ENCODE data around the gene NAE1.

DNA sequence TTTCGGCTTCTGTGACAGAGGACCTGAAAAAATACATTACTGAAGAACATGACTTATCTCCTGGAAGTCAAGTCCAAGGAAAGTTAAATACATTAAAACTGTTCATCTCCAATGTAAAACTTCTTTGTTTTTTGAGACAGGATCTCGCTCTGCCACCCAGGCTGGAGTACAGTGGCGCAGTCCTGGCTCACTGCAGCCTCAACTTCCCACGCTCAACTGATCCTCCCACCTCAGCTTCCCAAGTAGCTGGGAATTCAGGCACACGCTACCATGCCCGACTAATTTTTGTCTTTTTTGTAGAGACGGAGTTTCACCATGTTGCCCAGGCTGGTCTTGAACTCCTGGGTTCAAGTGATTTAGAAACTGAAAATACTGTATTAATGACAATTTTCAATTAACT lies 19.7 kb downstream of the NAE1 start:
- TF ChIP-seq EZH2 (IDR thresholded peaks at IDR 0.05; ENCODE audit: borderline replicate concordance, low read length): no peak
- TF ChIP-seq, protein P1, sequence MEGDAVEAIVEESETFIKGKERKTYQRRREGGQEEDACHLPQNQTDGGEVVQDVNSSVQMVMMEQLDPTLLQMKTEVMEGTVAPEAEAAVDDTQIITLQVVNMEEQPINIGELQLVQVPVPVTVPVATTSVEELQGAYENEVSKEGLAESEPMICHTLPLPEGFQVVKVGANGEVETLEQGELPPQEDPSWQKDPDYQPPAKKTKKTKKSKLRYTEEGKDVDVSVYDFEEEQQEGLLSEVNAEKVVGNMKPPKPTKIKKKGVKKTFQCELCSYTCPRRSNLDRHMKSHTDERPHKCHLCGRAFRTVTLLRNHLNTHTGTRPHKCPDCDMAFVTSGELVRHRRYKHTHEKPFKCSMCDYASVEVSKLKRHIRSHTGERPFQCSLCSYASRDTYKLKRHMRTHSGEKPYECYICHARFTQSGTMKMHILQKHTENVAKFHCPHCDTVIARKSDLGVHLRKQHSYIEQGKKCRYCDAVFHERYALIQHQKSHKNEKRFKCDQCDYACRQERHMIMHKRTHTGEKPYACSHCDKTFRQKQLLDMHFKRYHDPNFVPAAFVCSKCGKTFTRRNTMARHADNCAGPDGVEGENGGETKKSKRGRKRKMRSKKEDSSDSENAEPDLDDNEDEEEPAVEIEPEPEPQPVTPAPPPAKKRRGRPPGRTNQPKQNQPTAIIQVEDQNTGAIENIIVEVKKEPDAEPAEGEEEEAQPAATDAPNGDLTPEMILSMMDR (IDR thresholded peaks at IDR 0.05; ENCODE audit: low read length): no peak
